ENCODE results near the gene CLEC16A. TPM values are rescaled to one million over a fixed set of nuclear protein-coding genes. Genes with fewer than 3 reads are reported as not detected.

The CLEC16A gene, protein sequence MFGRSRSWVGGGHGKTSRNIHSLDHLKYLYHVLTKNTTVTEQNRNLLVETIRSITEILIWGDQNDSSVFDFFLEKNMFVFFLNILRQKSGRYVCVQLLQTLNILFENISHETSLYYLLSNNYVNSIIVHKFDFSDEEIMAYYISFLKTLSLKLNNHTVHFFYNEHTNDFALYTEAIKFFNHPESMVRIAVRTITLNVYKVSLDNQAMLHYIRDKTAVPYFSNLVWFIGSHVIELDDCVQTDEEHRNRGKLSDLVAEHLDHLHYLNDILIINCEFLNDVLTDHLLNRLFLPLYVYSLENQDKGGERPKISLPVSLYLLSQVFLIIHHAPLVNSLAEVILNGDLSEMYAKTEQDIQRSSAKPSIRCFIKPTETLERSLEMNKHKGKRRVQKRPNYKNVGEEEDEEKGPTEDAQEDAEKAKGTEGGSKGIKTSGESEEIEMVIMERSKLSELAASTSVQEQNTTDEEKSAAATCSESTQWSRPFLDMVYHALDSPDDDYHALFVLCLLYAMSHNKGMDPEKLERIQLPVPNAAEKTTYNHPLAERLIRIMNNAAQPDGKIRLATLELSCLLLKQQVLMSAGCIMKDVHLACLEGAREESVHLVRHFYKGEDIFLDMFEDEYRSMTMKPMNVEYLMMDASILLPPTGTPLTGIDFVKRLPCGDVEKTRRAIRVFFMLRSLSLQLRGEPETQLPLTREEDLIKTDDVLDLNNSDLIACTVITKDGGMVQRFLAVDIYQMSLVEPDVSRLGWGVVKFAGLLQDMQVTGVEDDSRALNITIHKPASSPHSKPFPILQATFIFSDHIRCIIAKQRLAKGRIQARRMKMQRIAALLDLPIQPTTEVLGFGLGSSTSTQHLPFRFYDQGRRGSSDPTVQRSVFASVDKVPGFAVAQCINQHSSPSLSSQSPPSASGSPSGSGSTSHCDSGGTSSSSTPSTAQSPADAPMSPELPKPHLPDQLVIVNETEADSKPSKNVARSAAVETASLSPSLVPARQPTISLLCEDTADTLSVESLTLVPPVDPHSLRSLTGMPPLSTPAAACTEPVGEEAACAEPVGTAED
- total RNA-seq: 10 to 100 TPM; 29.9 to 32.3 TPM

DNA sequence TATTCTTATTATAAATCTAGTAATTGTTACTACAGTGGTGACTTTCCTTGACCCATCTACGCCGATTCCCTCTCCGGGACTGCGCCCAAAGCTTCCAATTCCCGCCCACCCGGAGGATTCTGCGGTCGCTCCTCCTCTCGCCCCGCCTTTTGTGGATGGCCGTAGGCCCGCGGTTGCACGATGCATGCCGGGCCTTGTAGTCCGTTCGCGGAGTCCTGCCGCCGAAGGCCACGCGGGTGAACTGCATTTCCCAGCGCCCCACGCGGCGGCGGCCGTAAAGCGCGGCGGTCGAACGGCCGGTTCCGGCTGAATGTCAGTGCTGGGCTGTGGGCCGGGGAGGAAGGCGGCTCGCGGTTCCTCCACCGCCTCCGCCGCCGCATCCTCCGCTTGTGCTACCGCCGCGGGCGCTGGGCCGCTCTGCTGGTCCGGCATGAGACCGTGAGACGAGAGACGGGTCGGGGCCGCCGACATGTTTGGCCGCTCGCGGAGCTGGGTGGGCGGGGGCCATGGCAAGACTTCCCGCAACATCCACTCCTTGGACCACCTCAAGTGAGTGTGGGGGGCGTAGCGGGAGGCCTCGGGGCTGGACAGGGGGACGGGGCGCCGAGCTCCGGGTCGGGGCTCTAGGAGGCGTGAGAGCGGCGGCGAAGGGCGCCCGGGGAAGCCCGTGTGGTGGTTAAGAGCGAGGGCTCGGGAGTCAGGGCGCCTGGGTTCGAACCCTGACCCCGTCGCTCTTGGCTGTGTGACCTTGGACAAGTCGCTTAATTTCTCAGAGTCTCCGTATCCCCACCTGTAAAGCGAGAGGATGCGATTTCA, at the start of gene CLEC16A:
Gene CLEC16A (plus strand): TSS at position 316 of the 816 bp plus-strand sequence. CDS start 154 bp downstream, at position 470.
- Mint-ChIP-seq H3K36me3 (ENCODE audit: insufficient read depth in 2 of 2) (peaks cover 3 to 4% of the 10 kb centered on the region in 2 donors), H3K4me1 (ENCODE audit: low read depth) (peaks cover 71% of the 10 kb centered on the region), H3K27me3 (ENCODE audit: low read depth) (no peaks in the 10 kb centered on the region), H3K9me3 (no peaks in the 10 kb centered on the region), H3K27ac (peak within 1 kb of the TSS; percentile 92), H3K4me3 (peak within 1 kb of the TSS; percentile 92 to 96)
- ATAC-seq (replicated peaks in 1 of 2) (peak; percentile 76 to 77), DNase-seq (peak; percentile 97 to 98)

DNA sequence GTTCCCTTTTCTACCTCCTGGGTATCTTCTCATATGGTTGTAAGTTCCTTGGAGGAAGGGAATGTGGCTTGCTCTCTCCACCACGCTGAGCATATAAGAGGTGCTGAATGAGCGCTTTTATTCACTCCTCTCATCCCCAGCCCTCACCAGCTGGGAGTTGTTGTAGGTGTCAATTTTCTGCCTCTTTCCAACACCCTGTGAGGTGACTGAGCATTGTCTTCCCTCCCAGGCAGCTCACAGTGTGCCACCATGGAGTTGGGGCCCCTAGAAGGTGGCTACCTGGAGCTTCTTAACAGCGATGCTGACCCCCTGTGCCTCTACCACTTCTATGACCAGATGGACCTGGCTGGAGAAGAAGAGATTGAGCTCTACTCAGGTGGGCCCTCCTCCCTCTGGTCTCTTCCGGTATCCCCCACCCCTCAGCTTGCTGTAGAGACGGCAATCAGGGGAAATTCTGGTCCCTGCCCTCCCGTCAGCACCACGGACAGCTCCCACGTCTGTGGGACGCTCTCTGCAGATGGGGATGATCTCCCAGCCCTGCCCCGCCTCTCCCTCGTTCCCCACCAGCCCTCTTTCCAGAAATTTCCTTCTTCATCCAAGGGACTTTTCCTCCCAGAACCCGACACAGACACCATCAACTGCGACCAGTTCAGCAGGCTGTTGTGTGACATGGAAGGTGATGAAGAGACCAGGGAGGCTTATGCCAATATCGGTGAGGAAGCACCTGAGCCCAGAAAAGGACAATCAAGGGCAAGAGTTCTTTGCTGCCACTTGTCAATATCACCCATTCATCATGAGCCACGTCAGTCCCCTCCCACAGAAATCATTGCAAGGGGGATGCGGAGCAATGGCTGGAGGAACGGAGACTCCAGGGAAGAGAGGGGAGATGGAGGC, 49.1 kb upstream of the CLEC16A start:
- H3K4me1 Mint-ChIP-seq (ENCODE audit: low read depth): no peaks in the 10 kb centered on the region
- ATAC-seq (replicated peaks in 1 of 2) (no peak), DNase-seq (peak; percentile 28 to 44)
- H3K9me3 Mint-ChIP-seq: no peaks in the 10 kb centered on the region
- H3K27ac Mint-ChIP-seq: no peak overlapping the region
- H3K27me3 Mint-ChIP-seq (ENCODE audit: low read depth): peaks cover 36% of the 10 kb centered on the region
- H3K4me3 Mint-ChIP-seq: no peak overlapping the region
- H3K36me3 Mint-ChIP-seq (ENCODE audit: insufficient read depth in 2 of 2): no peaks in the 10 kb centered on the region

DNA sequence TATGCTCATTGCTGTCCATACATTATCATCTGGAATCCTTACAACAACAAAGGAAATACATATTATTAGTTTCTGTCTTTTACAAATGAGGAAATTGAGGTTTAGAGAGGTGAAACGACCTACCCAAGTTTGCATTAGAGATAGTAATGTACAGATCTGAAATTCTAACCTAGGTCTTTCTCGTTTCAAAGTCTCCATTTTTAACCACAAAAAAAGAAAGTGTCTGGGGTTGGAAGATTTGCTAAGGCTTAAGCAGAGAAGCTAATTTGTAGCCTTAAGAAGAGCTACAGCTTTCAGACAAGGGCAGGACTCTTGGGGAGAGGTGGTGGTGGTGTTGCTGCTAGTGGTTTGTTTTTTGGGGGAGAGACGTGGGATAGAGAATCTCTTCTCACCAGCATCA, 48.2 kb upstream of the CLEC16A start:
- H3K27me3 Mint-ChIP-seq (ENCODE audit: low read depth): peaks cover 27% of the 10 kb centered on the region

DNA sequence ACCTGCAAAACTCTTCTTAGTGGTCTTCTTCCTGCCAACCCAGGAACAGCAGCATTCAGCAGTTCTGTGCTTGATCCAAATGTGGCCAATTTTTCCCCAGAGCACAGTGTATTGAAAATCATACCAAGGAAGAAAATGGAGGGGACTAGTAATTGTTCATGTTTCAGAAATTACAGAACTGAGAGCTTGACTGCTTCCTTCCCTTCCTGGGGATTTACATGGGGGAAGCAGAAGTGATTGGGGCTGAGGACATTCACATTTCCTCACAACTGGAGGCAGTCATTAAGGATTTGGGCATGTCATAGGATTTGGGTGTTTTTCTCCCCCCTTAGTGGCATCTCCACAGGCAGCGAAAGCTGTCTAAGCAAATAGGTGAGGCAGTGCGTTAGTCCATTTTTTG, 47.6 kb upstream of the CLEC16A start:
- Mint-ChIP-seq H3K4me3 (no peak overlapping the region), H3K9me3 (no peaks in the 10 kb centered on the region)

More for the DNA sequence above, 48.2 kb upstream of the CLEC16A start:
- DNase-seq (no peak), ATAC-seq (replicated peaks in 1 of 2) (no peak)
- Mint-ChIP-seq H3K36me3 (ENCODE audit: insufficient read depth in 2 of 2) (no peaks in the 10 kb centered on the region), H3K9me3 (no peaks in the 10 kb centered on the region), H3K4me3 (no peak overlapping the region), H3K4me1 (ENCODE audit: low read depth) (no peaks in the 10 kb centered on the region), H3K27ac (no peak overlapping the region)

DNA sequence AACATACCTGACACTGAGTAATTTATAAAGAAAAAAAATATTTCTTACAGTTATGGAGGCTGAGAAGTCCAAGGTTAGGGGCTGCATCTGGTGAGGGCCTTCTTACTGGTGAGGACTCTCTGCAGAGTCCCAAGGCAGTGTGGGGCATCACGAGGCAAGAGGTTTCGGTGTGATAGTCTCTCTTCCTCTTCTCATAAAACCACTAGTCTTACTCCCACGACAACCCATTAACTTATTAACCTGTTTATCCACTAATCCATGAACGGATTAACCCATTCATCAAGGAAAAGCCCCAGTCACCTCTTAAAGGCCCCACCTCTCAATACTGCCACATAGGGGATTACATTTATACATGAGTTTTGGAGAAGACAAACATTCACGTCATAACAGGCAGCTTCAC, 47.2 kb upstream of the CLEC16A start:
- no peak for DNase-seq
- H3K36me3 Mint-ChIP-seq (ENCODE audit: insufficient read depth in 2 of 2): no peaks in the 10 kb centered on the region
- H3K27ac Mint-ChIP-seq: no peak overlapping the region
- no peaks in the 10 kb centered on the region for H3K9me3 Mint-ChIP-seq
- no peaks in the 10 kb centered on the region for H3K4me1 Mint-ChIP-seq (ENCODE audit: low read depth)
- H3K27me3 Mint-ChIP-seq (ENCODE audit: low read depth): peaks cover 19% of the 10 kb centered on the region
- no peak overlapping the region for H3K4me3 Mint-ChIP-seq
- ATAC-seq (replicated peaks in 1 of 2): no peak

More for the DNA sequence above, 47.6 kb upstream of the CLEC16A start:
- DNase-seq (no peak), ATAC-seq (replicated peaks in 1 of 2) (no peak)
- Mint-ChIP-seq H3K27ac (no peak overlapping the region), H3K27me3 (ENCODE audit: low read depth) (peaks cover 23% of the 10 kb centered on the region), H3K36me3 (ENCODE audit: insufficient read depth in 2 of 2) (no peaks in the 10 kb centered on the region), H3K4me1 (ENCODE audit: low read depth) (no peaks in the 10 kb centered on the region)

DNA sequence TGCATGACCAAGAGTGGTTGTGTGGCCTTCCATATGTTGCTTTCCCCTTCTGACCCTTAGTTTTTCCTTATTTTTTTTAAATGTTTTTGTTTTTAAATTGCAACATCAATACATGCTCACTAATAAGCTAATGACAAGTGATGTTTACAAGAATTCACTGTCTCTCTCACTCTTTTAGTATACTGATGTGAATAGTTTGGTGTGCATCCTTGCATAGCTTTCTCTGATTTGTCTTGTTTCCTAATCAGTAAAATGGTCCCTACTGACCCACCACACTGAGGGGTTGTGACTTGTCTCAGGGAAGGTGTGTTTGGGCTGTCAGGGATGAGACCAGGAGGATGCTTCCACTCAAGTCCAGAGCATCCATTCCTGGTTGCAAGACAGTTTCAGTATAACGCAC, 41.4 kb upstream of the CLEC16A start:
- no peak for ATAC-seq (replicated peaks in 1 of 2)
- Mint-ChIP-seq H3K4me3 (no peak overlapping the region), H3K27me3 (ENCODE audit: low read depth) (no peaks in the 10 kb centered on the region), H3K9me3 (peaks cover 2 to 4% of the 10 kb centered on the region in 2 donors), H3K27ac (no peak overlapping the region), H3K36me3 (ENCODE audit: insufficient read depth in 2 of 2) (peaks cover 4% of the 10 kb centered on the region in 2 donors), H3K4me1 (ENCODE audit: low read depth) (no peaks in the 10 kb centered on the region)
- DNase-seq: no peak

DNA sequence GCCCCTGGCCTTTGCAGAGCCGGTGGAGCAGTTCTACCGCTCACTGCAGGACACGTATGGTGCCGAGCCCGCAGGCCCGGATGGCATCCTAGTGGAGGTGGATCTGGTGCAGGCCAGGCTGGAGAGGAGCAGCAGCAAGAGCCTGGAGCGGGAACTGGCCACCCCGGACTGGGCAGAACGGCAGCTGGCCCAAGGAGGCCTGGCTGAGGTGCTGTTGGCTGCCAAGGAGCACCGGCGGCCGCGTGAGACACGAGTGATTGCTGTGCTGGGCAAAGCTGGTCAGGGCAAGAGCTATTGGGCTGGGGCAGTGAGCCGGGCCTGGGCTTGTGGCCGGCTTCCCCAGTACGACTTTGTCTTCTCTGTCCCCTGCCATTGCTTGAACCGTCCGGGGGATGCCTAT, 37.9 kb upstream of the CLEC16A start:
- Mint-ChIP-seq H3K27me3 (ENCODE audit: low read depth) (peaks cover 5% of the 10 kb centered on the region), H3K9me3 (peaks cover 2 to 4% of the 10 kb centered on the region in 2 donors), H3K27ac (no peak overlapping the region), H3K4me1 (ENCODE audit: low read depth) (no peaks in the 10 kb centered on the region), H3K36me3 (ENCODE audit: insufficient read depth in 2 of 2) (peaks cover 4% of the 10 kb centered on the region in 2 donors), H3K4me3 (no peak overlapping the region)
- no peak for DNase-seq
- no peak for ATAC-seq (replicated peaks in 1 of 2)

DNA sequence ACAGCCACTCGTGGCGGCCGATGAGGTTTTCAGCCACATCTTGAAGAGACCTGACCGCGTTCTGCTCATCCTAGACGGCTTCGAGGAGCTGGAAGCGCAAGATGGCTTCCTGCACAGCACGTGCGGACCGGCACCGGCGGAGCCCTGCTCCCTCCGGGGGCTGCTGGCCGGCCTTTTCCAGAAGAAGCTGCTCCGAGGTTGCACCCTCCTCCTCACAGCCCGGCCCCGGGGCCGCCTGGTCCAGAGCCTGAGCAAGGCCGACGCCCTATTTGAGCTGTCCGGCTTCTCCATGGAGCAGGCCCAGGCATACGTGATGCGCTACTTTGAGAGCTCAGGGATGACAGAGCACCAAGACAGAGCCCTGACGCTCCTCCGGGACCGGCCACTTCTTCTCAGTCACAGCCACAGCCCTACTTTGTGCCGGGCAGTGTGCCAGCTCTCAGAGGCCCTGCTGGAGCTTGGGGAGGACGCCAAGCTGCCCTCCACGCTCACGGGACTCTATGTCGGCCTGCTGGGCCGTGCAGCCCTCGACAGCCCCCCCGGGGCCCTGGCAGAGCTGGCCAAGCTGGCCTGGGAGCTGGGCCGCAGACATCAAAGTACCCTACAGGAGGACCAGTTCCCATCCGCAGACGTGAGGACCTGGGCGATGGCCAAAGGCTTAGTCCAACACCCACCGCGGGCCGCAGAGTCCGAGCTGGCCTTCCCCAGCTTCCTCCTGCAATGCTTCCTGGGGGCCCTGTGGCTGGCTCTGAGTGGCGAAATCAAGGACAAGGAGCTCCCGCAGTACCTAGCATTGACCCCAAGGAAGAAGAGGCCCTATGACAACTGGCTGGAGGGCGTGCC, 37.2 kb upstream of the CLEC16A start:
- H3K27me3 Mint-ChIP-seq (ENCODE audit: low read depth): peaks cover 9% of the 10 kb centered on the region
- ATAC-seq (replicated peaks in 1 of 2): no peak

DNA sequence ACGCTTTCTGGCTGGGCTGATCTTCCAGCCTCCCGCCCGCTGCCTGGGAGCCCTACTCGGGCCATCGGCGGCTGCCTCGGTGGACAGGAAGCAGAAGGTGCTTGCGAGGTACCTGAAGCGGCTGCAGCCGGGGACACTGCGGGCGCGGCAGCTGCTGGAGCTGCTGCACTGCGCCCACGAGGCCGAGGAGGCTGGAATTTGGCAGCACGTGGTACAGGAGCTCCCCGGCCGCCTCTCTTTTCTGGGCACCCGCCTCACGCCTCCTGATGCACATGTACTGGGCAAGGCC, 36.7 kb upstream of the CLEC16A start:
- Mint-ChIP-seq H3K36me3 (ENCODE audit: insufficient read depth in 2 of 2) (peaks cover 3 to 4% of the 10 kb centered on the region in 2 donors), H3K27me3 (ENCODE audit: low read depth) (peaks cover 9% of the 10 kb centered on the region), H3K27ac (no peak overlapping the region), H3K4me3 (no peak overlapping the region), H3K4me1 (ENCODE audit: low read depth) (no peaks in the 10 kb centered on the region), H3K9me3 (peaks cover under 1 to 3% of the 10 kb centered on the region in 2 donors)
- ATAC-seq (replicated peaks in 1 of 2) (no peak), DNase-seq (no peak)

More for the DNA sequence above, 37.2 kb upstream of the CLEC16A start:
- no peak for DNase-seq
- no peaks in the 10 kb centered on the region for H3K4me1 Mint-ChIP-seq (ENCODE audit: low read depth)
- no peak overlapping the region for H3K27ac Mint-ChIP-seq
- peaks cover 4% of the 10 kb centered on the region in 2 donors for H3K36me3 Mint-ChIP-seq (ENCODE audit: insufficient read depth in 2 of 2)
- no peak overlapping the region for H3K4me3 Mint-ChIP-seq
- H3K9me3 Mint-ChIP-seq: peaks cover 2 to 4% of the 10 kb centered on the region in 2 donors

DNA sequence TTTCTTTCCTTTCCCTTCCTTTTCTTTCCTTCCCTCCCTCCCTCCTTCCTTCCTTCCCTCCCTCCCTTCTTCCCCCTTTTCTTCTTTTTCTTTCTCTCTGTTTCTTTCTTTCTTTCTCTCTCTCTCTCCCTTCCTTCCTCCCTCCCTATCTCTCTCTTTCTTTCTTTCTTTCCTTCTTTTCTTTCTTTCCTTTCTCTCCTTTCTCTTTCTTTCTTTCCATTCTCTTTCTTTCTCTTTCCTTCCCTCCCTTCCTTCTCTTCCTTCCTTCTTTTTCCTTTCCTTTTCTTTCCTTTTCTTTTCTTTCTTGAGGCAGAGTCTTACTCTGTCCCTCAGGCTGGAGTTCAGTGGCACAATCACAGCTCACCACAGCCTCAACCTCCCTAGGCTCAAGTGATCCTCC, 33.1 kb upstream of the CLEC16A start:
- Mint-ChIP-seq H3K36me3 (ENCODE audit: insufficient read depth in 2 of 2) (no peaks in the 10 kb centered on the region), H3K27ac (no peak overlapping the region), H3K4me1 (ENCODE audit: low read depth) (peaks cover 12% of the 10 kb centered on the region), H3K4me3 (no peak overlapping the region), H3K9me3 (no peaks in the 10 kb centered on the region), H3K27me3 (ENCODE audit: low read depth) (peaks cover 9% of the 10 kb centered on the region)
- no peak for ATAC-seq (replicated peaks in 1 of 2)
- DNase-seq: no peak

DNA sequence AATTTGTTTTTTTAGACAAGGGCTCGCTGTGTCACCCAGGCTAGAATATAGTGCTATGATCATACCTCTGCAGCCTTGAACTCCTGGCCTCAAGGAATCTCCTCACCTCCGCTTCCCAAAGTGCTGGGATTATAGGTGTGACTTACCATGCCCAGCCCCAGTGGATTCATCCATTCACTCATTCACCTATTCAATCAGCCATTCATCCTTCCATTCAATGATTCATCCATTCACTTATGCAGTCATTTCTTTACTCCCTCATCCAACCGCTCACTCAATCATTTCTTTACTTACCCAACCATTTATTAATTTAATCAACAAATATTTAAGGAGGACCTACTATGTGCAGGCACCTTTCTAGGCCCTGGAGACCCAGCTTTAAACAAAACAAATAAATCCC, 27.8 kb upstream of the CLEC16A start:
- no peak for DNase-seq
- H3K4me3 Mint-ChIP-seq: no peak overlapping the region
- ATAC-seq (replicated peaks in 1 of 2): peak in 1 of 2 donors; percentile 48

More for the DNA sequence above, 27.8 kb upstream of the CLEC16A start:
- Mint-ChIP-seq H3K9me3 (no peaks in the 10 kb centered on the region), H3K4me1 (ENCODE audit: low read depth) (peaks cover 19% of the 10 kb centered on the region), H3K27ac (no peak overlapping the region), H3K36me3 (ENCODE audit: insufficient read depth in 2 of 2) (no peaks in the 10 kb centered on the region), H3K27me3 (ENCODE audit: low read depth) (peaks cover 3% of the 10 kb centered on the region)

Measured in activated T-cell treated with anti-CD3 and anti-CD28 coated beads, Interleukin-2, amount 50 U/mL, for 72 hours (primary cell).